Heart left ventricle (tissue), 11 donors: Measurements from ENCODE around the gene VASN. TPM values are rescaled to one million over a fixed set of nuclear protein-coding genes. Genes with fewer than 3 reads are reported as not detected.

Experiments
- polyA plus RNA-seq, 2 donors: library from polyadenylated mRNA; stranded (reverse); fragments of 200-250 nt; gene quantifications; one replicate each; pipeline ENCODE4 v1.2.3, GENCODE V29; 2013
- total RNA-seq, 9 donors: library from RNA; depleted of rRNA in 2 of 9; stranded (reverse); fragments of >200 nt in 2 of 9; fragmentation: NEBNext Ultra II Directional in 3 of 9; extraction: Animal tissue kit (Norgen Biotek cat#: 25700) in 3 of 9; gene quantifications; one replicate each; pipeline versions ENCODE4 v1.1.0 to v1.2.4, GENCODE V29; 2016 to 2023
- donor health status: ischemic (EF 13 %, LVEDD 7.1; RV severe dilation, severe dysfunction).
- donor health status: healthy with polysubstance abuse.
- donor health status: DM: no; HTN: yes; CAD: no.
- donor health status: DM: no; HTN: no; CAD: no.
- donor health status: ischemic (EF 25% LVEDD 5.7; RV mildly dilated, moderate dysfunction).
- donor health status: healthy.
- donor health status: DM: yes; HTN: yes; CAD: no.
- donor health status: PGD.
- donor health status: nonischemic (EF 23%, LVEDD 6.1; RV moderate dilation, normal function).

The VASN gene
- total and polyA plus RNA-seq, 11 donors: 3.8 to 20.0 (median 6.2) TPM

Other genes starting within 250 kb of the VASN start
- gene SRL, start 129.8 kb upstream of the VASN start, total RNA-seq: 100 to 1,000 TPM; 372 to 760 (median 534) TPM
- 100 to 1,000 TPM; 218 to 394 TPM for gene SRL, start 129.8 kb upstream of the VASN start, polyA plus RNA-seq
- 1 to 10 TPM; 1.7 to 5.5 (median 3.3) TPM for gene TFAP4, start 98.8 kb upstream of the VASN start, total RNA-seq
- gene TFAP4, start 98.8 kb upstream of the VASN start, polyA plus RNA-seq: 1 to 10 TPM; 2.5 to 3.1 TPM
- 10 to 100 TPM in 7 of 9 donors, 1 to 10 TPM in 2; 7.6 to 23.4 (median 12.7) TPM for gene GLIS2, start 55.8 kb upstream of the VASN start, total RNA-seq
- 10 to 100 TPM in 1 of 2 donors, 1 to 10 TPM in 1; 7.7 to 14.2 TPM for gene GLIS2, start 55.8 kb upstream of the VASN start, polyA plus RNA-seq
- gene PAM16, start 20.5 kb upstream of the VASN start, total RNA-seq: 10 to 100 TPM; 32.7 to 96.9 (median 60.9) TPM
- gene PAM16, start 20.5 kb upstream of the VASN start, polyA plus RNA-seq: 100 to 1,000 TPM; 109 to 210 TPM
- 10 to 100 TPM in 5 of 9 donors, 1 to 10 TPM in 4; 7.2 to 39.7 (median 10.1) TPM for gene CORO7, start 44.7 kb downstream of the VASN start, total RNA-seq
- 10 to 100 TPM in 1 of 2 donors, 1 to 10 TPM in 1; 9.7 to 12.8 TPM for gene CORO7, start 44.7 kb downstream of the VASN start, polyA plus RNA-seq
- 10 to 100 TPM; 47.5 to 88.4 (median 59.7) TPM for gene DNAJA3, start 54.0 kb downstream of the VASN start, total RNA-seq
- gene DNAJA3, start 54.0 kb downstream of the VASN start, polyA plus RNA-seq: 10 to 100 TPM; 47.4 to 81.8 TPM
- gene NMRAL1, start 102.8 kb downstream of the VASN start, total RNA-seq: 10 to 100 TPM; 12.0 to 47.5 (median 23.4) TPM
- 10 to 100 TPM; 25.4 to 28.0 TPM for gene NMRAL1, start 102.8 kb downstream of the VASN start, polyA plus RNA-seq
- 100 to 1,000 TPM in 5 of 9 donors, 10 to 100 TPM in 4; 60.6 to 250 (median 117) TPM for gene HMOX2, start 104.5 kb downstream of the VASN start, total RNA-seq
- 100 to 1,000 TPM; 113 to 245 TPM for gene HMOX2, start 104.5 kb downstream of the VASN start, polyA plus RNA-seq
- 10 to 100 TPM; 44.6 to 51.1 (median 46.4) TPM for gene CDIP1, start 166.9 kb downstream of the VASN start, total RNA-seq
- 10 to 100 TPM; 33.3 to 44.6 TPM for gene CDIP1, start 166.9 kb downstream of the VASN start, polyA plus RNA-seq
- under 1 TPM in 7 of 9 donors, not detected in 2; 0.05 to 0.19 (median 0.15) TPM for gene C16orf96, start 184.5 kb downstream of the VASN start, total RNA-seq
- under 1 TPM; 0.01 to 0.04 TPM for gene C16orf96, start 184.5 kb downstream of the VASN start, polyA plus RNA-seq
- 10 to 100 TPM in 8 of 9 donors, 1 to 10 TPM in 1; 9.1 to 38.9 (median 18.7) TPM for gene UBALD1, start 243.0 kb downstream of the VASN start, total RNA-seq
- gene UBALD1, start 243.0 kb downstream of the VASN start, polyA plus RNA-seq: 10 to 100 TPM; 23.7 to 33.9 TPM